GM12874 (cell line): ENCODE measurements around the gene C15orf62.

ENCODE experiments used
- CTCF ChIP-seq: IDR thresholded peaks from 2 replicates; pipeline ENCODE4 v1.5.1; 2011; ENCODE audit warnings: low read depth, mild to moderate bottlenecking, control low read depth, low read length, moderate library complexity; ENCODE audit not compliant: insufficient read depth

Gene C15orf62

DNA sequence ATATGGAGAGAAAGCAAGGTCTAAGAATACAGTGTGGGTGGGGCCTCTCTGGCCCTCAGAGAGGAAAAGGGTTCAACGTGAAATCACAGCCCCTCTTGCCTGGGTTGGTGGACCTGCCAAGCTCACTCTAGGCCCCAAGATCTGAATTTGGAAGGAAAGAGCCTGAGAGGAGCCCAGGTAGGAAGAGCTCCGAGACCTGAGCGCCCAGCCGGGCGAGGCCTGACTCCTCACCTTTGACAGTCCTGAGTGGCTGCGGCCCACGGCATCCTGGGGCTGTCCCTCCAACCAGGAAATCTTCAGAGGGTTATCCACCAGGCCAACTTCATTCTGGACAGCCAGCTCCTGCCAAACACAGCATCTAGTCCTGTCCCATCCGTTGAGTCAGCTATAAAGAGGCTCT, 3.7 kb downstream of the C15orf62 start:
- TF ChIP-seq CTCF: no peak

- no peak for TF ChIP-seq CTCF
Observed at GRCh38 chr15:40773902-40774301, 4.1 kb downstream of the C15orf62 start.

- TF ChIP-seq CTCF: no peak
Observed at GRCh38 chr15:40775007-40775406, 5.2 kb downstream of the C15orf62 start.

DNA sequence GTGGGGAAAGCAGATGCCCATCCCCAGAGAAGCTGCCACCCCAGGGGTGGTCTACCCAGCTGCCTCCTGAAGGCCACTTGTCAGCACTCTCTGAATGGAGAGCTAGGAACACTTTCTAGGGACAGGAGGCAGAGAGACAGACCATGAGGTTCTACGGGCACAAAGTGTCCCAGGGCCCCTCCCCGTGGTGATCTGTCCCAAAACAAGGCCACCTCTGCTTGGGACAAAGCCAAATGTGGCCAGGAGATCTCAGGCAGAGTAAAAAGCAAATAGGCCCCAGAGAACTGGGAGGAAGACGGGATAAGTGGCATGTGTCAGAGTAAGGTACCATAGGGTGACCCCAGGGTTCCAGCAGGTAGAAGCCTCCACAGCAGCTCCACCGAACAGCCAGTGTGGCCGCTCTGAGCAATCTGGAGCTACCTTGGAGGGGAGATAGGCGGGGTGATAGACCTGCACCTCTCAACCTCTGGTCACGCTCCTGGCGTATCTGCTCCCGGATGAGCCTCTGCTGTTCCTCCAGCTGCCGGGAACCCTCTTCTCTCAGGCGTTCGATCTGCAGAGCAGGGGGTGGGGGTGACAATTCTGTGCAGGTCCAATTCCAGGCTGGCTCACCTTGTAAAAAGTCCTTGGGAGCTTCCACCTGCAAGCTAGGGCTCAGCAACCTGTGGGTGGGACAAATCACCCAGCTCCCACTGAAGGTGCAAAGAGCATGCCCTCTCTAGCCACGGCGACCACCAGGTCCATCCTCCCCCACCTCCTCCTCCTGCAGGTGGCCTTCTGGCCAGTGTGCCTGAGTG, 6.2 kb downstream of the C15orf62 start:
- no peak for TF ChIP-seq CTCF

DNA sequence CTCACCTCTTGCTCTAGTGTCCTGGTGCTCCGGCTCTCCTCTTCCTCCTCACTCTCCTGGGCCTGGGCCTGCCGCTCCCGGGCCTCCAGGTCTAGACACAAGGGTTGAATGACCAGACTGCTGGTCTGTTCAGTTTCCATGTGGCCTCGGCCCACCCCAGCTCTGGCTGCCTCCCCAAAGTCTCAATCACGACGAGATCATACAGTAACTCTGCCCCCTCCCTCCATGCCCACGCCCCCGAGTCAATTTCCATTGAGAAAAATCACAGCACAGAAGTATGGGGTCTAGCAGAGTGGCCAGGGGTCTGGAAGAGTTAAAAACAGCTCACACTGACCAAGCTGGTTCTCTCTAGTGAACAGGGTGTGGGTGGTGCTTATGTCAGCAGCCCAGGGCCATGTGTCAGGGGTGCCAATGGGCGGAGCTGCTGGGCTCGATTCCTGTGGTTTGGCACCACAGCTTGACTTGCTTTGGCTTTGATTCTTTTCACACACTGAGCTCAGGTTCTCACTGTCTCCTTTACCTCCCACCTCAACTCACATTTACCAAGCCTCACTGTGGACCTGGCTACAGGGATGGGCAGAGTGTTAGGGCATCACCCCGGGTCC, 6.9 kb downstream of the C15orf62 start:
- TF ChIP-seq CTCF: no peak

DNA sequence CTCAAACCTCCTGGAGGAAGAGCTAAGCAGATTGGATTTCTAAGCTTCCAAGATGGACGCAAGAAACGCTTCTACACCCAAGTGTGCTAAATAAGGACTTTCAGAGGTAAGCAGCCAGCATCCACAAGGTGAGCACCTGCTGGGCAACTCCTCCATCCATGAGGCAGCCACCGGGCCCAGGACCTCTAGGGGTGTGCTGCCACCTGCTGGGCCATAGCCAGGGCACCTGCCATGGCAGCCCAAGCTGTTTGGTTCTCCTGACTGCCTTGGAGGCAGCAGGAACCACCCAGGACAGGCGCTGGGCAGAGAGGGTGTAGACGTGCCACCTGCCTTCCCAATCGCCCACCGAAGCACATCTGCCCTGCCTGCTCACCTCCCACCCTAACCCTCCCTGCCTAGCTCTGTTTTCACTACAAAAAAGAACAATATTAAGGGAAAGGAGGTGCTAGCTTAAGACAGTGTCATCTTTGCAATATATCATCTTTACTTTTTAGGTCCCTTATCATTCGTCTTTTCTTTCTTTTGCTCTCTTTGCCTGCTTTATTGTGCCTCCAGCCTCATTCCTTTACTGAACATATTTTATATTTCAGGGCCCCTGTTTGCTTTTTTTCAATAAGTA, 12.9 kb downstream of the C15orf62 start:
- TF ChIP-seq CTCF: peak; percentile 98

DNA sequence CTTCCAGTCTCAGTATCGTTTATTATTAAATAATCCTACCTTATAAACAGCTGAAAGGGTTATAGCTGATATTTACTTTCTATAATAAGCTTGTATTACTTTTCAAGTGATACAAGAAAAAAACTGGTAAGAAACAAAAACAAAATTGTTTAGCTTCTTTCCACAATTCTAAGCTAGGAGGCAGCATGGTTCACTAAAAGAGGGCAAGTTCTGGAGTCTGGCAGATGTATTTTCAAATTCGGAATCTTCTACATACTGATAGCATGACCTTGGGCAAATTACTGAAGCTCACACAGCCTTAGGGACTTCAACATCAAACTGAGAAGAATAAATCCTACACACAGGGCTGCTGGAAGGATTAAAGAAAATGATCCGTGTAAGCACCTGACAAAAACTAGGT, 15.4 kb downstream of the C15orf62 start:
- no peak for TF ChIP-seq CTCF
